ENCODE results near the gene CYSRT1.

CYSRT1 gene

DNA sequence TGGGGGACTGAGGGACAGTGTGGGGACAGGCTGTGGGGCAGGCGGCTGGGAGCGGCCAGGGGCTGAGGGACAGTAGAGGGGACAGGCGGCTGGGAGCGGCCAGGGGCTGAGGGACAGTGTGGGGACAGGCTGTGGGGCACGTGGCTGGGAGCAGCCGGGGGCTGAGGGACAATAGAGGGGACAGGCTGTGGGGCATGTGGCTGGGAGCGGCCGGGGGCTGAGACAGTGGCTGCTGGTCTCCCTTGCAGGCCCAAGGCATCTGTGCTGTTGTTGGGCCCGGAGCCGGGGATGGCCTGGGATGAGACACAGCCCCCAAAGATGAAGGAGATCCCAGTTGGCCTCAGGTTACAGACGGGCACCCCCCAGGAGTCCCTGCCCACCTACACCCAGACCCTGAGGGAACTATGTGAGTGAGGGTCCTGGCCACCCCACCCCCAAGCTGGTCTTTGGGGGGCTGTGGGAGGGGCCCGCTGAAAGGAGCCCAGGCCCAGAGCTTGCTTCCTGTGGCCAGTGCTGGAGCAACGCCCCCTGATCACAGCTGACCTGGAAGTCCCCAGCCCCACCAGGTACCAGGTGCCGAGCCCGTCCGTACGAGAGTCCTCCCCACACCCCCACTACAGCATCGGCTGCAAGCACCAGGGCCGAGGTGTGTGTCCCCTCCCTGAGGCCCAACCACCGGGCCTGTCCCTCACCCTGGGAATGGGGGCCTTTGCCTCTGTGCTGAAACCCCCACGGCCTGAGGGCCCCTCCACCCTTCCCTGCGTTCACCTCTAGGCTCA is 26.7 kb downstream of the CYSRT1 start:
- no peak overlapping the region for H2AFZ ChIP-seq (ENCODE audit: insufficient read depth, low read length, poor library complexity)
- no peak overlapping the region for H3K4ac ChIP-seq (ENCODE audit: low read depth, low read length)
- H4K12ac ChIP-seq (ENCODE audit: low read depth, low read length), result no peak overlapping the region
- H3K18ac ChIP-seq (ENCODE audit: low read length), result no peak overlapping the region
- no CpG with 5 or more reads among the region's 22 CpGs for WGBS (ENCODE audit: extremely low coverage, insufficient coverage, insufficient read length)
- H3K4me2 ChIP-seq (ENCODE audit: low read length), result no peak overlapping the region
- H2BK12ac ChIP-seq (ENCODE audit: low read length), result no peak overlapping the region
- peaks cover 12% of the 10 kb centered on the region for H3K79me2 ChIP-seq (ENCODE audit: control insufficient read depth, insufficient read depth, low read length, poor library complexity)
- H3K27ac ChIP-seq (ENCODE audit: low read depth, low read length), result no peak overlapping the region
- peaks cover 5 to 6% of the 10 kb centered on the region in 2 experiments for H3K36me3 ChIP-seq (ENCODE audit: control insufficient read depth in 1 of 2, insufficient read depth in 2 of 2, low read length in 2 of 2)
- H3K27me3 ChIP-seq (ENCODE audit: insufficient read depth, low read length), result no peaks in the 10 kb centered on the region
- H3K9me3 ChIP-seq (ENCODE audit: insufficient read depth, low read depth, low read length), result peaks cover 2% of the 10 kb centered on the region
- no peak overlapping the region for H3K4me3 ChIP-seq (ENCODE audit: low read depth, low read length)
- no peak overlapping the region for H2BK5ac ChIP-seq (ENCODE audit: low read depth, low read length, poor library complexity)
- H3K14ac ChIP-seq (ENCODE audit: low read length), result no peak overlapping the region
- no peak overlapping the region for H3K9ac ChIP-seq (ENCODE audit: low read length)
- H4K8ac ChIP-seq (ENCODE audit: low read depth, low read length), result no peak overlapping the region
- H2AK5ac ChIP-seq (ENCODE audit: low read length), result no peak overlapping the region
- no peak overlapping the region for H3K23ac ChIP-seq (ENCODE audit: low read length)
- no peak overlapping the region for H4K91ac ChIP-seq (ENCODE audit: low read depth, low read length)
- no peak for DNase-seq
- H3K79me1 ChIP-seq (ENCODE audit: low read length), result peaks cover 12% of the 10 kb centered on the region
- no peak overlapping the region for H2BK120ac ChIP-seq (ENCODE audit: insufficient read depth, low read length, poor library complexity)
- peaks cover 14 to 16% of the 10 kb centered on the region in 2 experiments for H3K4me1 ChIP-seq (ENCODE audit: control insufficient read depth in 1 of 2, insufficient read depth in 2 of 2, low read length in 2 of 2)

DNA sequence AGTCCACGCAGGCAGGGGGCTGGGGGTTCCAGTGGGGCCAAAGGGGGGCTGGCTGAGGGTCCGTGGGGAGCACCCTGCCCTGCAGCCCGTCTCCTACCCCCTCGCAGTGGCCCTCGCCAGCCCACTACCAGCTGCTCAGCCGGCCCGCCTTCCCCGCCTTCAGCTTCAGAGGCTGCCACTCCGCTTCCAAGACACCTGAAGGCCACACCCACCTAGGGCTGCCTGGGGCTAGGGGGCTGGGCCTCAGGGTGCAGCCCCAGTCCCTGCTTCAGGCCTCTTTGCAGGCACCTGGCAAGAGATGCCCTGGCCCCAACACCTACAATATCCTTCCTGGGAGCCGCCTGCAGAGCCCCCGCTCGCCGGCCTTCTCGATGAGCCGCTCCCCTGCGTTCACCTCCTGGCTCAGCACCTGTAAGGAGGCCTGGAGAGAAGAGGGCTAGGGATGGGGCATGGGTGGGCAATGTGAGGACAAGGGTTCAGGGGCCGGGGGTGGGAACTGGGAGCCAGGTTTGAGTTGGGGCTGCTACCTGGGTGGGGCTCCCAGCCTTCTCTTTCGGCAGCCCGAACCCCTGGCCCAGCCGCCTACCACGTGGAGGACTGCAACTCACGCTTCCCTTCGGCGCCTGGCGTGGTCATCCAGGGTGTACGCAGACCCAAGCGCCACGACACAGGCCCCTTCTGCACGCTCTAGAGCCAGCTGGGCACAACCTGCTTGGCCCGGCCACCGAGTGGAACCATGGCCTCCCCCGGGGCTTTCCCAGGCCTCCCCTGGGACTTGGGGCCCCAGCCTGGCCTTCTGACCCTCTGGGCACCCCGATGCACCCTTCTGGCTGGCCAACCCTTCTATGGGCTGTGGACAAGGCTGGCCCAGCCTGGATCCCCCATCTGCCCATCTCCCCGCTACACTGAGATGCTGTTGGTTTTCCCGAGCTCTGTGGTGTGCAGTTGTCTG is 27.9 kb downstream of the CYSRT1 start:
- Histone ChIP-seq H3K9me3 (ENCODE audit: insufficient read depth, low read depth, low read length) (peaks cover 2% of the 10 kb centered on the region), H3K23ac (ENCODE audit: low read length) (no peak overlapping the region), H3K4me2 (ENCODE audit: low read length) (no peak overlapping the region), H3K36me3 (ENCODE audit: control insufficient read depth in 1 of 2, insufficient read depth in 2 of 2, low read length in 2 of 2) (peaks cover 11% of the 10 kb centered on the region in 2 experiments), H3K4me3 (ENCODE audit: low read depth, low read length) (no peak overlapping the region), H4K91ac (ENCODE audit: low read depth, low read length) (no peak overlapping the region), H2AK5ac (ENCODE audit: low read length) (no peak overlapping the region), H2AFZ (ENCODE audit: insufficient read depth, low read length, poor library complexity) (no peak overlapping the region), H2BK120ac (ENCODE audit: insufficient read depth, low read length, poor library complexity) (no peak overlapping the region), H4K8ac (ENCODE audit: low read depth, low read length) (no peak overlapping the region), H3K4ac (ENCODE audit: low read depth, low read length) (no peak overlapping the region), H3K79me2 (ENCODE audit: control insufficient read depth, insufficient read depth, low read length, poor library complexity) (peaks cover 12% of the 10 kb centered on the region), H3K9ac (ENCODE audit: low read length) (no peak overlapping the region), H2BK5ac (ENCODE audit: low read depth, low read length, poor library complexity) (no peak overlapping the region), H4K12ac (ENCODE audit: low read depth, low read length) (no peak overlapping the region), H3K79me1 (ENCODE audit: low read length) (peaks cover 12% of the 10 kb centered on the region), H3K18ac (ENCODE audit: low read length) (no peak overlapping the region), H3K27ac (ENCODE audit: low read depth, low read length) (no peak overlapping the region), H3K27me3 (ENCODE audit: insufficient read depth, low read length) (no peaks in the 10 kb centered on the region), H3K14ac (ENCODE audit: low read length) (no peak overlapping the region), H3K4me1 (ENCODE audit: control insufficient read depth in 1 of 2, insufficient read depth in 2 of 2, low read length in 2 of 2) (peaks cover 14 to 16% of the 10 kb centered on the region in 2 experiments), H2BK12ac (ENCODE audit: low read length) (no peak overlapping the region)
- WGBS (ENCODE audit: extremely low coverage, insufficient coverage, insufficient read length), result no CpG with 5 or more reads among the region's 35 CpGs
- peak; percentile 36 to 54 for DNase-seq

DNA sequence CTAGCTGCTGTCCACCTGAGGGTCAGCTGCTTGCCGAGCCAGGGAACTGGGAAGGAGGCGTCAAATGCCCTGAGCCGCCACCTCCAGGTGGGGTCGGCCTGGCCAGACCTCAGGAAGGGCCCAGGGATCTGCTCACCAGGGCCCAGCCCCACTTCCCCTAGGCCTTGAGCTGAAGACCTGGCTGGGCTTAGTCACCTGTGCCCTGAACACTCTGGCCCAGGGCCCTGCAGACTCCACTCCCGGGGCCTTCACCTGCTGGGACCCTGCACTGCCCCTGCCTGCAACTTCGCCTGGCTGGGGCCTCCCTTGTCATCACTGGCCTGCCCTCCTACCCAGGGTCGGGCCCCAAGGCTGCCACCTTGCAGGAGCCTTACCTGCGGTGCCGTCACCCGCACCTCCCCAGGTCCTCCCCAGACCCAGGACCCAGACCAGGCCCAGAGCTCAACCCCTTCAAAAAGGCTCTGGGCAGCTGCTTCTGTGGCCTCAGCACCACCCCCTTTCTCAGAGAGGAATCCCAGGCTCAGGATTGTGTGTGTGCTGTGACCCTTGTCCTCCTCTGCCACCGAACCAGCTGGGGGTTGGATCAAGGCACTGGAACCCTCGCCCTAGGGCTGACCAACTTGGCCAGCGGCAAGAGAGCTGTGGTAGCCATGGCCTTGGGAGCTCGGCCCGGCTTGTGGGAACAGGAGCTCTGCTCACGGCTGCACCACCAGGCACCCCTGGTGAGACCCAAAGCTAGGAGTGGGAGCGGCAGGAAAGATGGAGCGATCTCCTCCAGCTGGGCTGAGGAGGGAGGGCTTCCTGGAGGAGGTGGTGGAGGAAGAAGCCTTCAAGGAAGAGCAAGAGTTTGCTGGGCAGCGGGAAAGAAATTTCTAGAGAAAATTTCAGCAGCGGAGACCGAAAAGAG is 29.0 kb downstream of the CYSRT1 start:
- H2BK120ac ChIP-seq (ENCODE audit: insufficient read depth, low read length, poor library complexity), result no peak overlapping the region
- H3K4me3 ChIP-seq (ENCODE audit: low read depth, low read length), result peak overlapping the region; percentile 79
- H2BK12ac ChIP-seq (ENCODE audit: low read length), result no peak overlapping the region
- peak overlapping the region; percentile 23 for H2AK5ac ChIP-seq (ENCODE audit: low read length)
- no peak overlapping the region for H2BK5ac ChIP-seq (ENCODE audit: low read depth, low read length, poor library complexity)
- WGBS (ENCODE audit: extremely low coverage, insufficient coverage, insufficient read length), result no CpG with 5 or more reads among the region's 21 CpGs
- peak overlapping the region; percentile 89 for H2AFZ ChIP-seq (ENCODE audit: insufficient read depth, low read length, poor library complexity)
- H3K23ac ChIP-seq (ENCODE audit: low read length), result no peak overlapping the region
- no peak overlapping the region for H4K12ac ChIP-seq (ENCODE audit: low read depth, low read length)
- peak overlapping the region; percentile 98 for H4K8ac ChIP-seq (ENCODE audit: low read depth, low read length)
- H3K27ac ChIP-seq (ENCODE audit: low read depth, low read length), result no peak overlapping the region
- H3K79me2 ChIP-seq (ENCODE audit: control insufficient read depth, insufficient read depth, low read length, poor library complexity), result peaks cover 12% of the 10 kb centered on the region
- H4K91ac ChIP-seq (ENCODE audit: low read depth, low read length), result peak overlapping the region; percentile 74
- H3K9me3 ChIP-seq (ENCODE audit: insufficient read depth, low read depth, low read length), result peaks cover 2% of the 10 kb centered on the region
- H3K4ac ChIP-seq (ENCODE audit: low read depth, low read length), result no peak overlapping the region
- peaks cover 12% of the 10 kb centered on the region for H3K79me1 ChIP-seq (ENCODE audit: low read length)
- H3K4me2 ChIP-seq (ENCODE audit: low read length), result peak overlapping the region; percentile 99
- peak overlapping the region; percentile 75 for H3K14ac ChIP-seq (ENCODE audit: low read length)
- H3K36me3 ChIP-seq (ENCODE audit: control insufficient read depth in 1 of 2, insufficient read depth in 2 of 2, low read length in 2 of 2), result peaks cover 18 to 19% of the 10 kb centered on the region in 2 experiments
- peak in 1 of 2 donors; percentile 37 for DNase-seq
- H3K18ac ChIP-seq (ENCODE audit: low read length), result peak overlapping the region; percentile 22
- no peak overlapping the region for H3K9ac ChIP-seq (ENCODE audit: low read length)
- peaks cover 14 to 16% of the 10 kb centered on the region in 2 experiments for H3K4me1 ChIP-seq (ENCODE audit: control insufficient read depth in 1 of 2, insufficient read depth in 2 of 2, low read length in 2 of 2)
- no peaks in the 10 kb centered on the region for H3K27me3 ChIP-seq (ENCODE audit: insufficient read depth, low read length)
